ENCODE measurements around the gene KLHL2.

The KLHL2 gene

GRCh38 chr4:165369522-165369921, 162.2 kb downstream of the KLHL2 start:
- H3K27ac ChIP-seq (replicated peaks): no peak overlapping the region
- no peak for TF ChIP-seq POLR2AphosphoS5 (IDR thresholded peaks at IDR 0.05; ENCODE audit: low read depth)
- TF ChIP-seq GABPA (IDR thresholded peaks at IDR 0.05; ENCODE audit: low read depth): no peak
- TF ChIP-seq, protein P1, sequence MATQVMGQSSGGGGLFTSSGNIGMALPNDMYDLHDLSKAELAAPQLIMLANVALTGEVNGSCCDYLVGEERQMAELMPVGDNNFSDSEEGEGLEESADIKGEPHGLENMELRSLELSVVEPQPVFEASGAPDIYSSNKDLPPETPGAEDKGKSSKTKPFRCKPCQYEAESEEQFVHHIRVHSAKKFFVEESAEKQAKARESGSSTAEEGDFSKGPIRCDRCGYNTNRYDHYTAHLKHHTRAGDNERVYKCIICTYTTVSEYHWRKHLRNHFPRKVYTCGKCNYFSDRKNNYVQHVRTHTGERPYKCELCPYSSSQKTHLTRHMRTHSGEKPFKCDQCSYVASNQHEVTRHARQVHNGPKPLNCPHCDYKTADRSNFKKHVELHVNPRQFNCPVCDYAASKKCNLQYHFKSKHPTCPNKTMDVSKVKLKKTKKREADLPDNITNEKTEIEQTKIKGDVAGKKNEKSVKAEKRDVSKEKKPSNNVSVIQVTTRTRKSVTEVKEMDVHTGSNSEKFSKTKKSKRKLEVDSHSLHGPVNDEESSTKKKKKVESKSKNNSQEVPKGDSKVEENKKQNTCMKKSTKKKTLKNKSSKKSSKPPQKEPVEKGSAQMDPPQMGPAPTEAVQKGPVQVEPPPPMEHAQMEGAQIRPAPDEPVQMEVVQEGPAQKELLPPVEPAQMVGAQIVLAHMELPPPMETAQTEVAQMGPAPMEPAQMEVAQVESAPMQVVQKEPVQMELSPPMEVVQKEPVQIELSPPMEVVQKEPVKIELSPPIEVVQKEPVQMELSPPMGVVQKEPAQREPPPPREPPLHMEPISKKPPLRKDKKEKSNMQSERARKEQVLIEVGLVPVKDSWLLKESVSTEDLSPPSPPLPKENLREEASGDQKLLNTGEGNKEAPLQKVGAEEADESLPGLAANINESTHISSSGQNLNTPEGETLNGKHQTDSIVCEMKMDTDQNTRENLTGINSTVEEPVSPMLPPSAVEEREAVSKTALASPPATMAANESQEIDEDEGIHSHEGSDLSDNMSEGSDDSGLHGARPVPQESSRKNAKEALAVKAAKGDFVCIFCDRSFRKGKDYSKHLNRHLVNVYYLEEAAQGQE (IDR thresholded peaks at IDR 0.05; ENCODE audit: insufficient replicate concordance, low read depth): peak; percentile 30
- TF ChIP-seq CTCF (IDR thresholded peaks at IDR 0.05; ENCODE audit: insufficient read depth, low read length): no peak
- no peak for DNase-seq (ENCODE audit: low read depth in 1 of 2, low spot score in 1 of 2)

DNA sequence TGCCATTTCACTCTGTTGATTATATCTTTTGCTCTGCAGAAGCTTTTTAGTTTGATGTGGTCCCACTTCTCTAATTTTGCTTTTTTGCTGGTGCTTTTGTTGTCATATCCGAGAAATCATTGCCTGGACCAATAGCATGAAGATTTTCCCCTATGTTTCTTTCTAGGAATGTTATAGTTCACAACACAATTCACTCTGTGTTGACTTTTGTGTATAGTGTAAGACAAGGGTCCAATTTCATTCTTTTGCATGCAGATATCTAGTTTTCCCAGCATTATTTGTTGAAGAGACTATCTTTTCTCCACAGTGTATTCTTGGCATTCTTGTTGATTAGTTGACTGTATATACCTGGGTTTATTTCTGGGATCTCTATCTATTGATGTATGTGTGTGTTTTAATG, 163.2 kb downstream of the KLHL2 start:
- no peak overlapping the region for H3K27ac ChIP-seq (replicated peaks)
- H3K4me3 ChIP-seq (replicated peaks; ENCODE audit: insufficient read depth, low read length): no peak overlapping the region
- TF ChIP-seq SPI1 (IDR thresholded peaks at IDR 0.05; ENCODE audit: borderline replicate concordance, low read depth) (no peak), CTCF (IDR thresholded peaks at IDR 0.05; ENCODE audit: insufficient read depth, low read length) (no peak), POLR2AphosphoS5 (IDR thresholded peaks at IDR 0.05; ENCODE audit: low read depth) (no peak), GABPA (IDR thresholded peaks at IDR 0.05; ENCODE audit: low read depth) (no peak)
- TF ChIP-seq, protein P1 (IDR thresholded peaks at IDR 0.05; ENCODE audit: insufficient replicate concordance, low read depth): no peak
- no peaks in the 10 kb centered on the region for H3K27me3 ChIP-seq (ENCODE audit: insufficient read depth, poor library complexity, severe bottlenecking)
- no peak for DNase-seq (ENCODE audit: low read depth in 1 of 2, low spot score in 1 of 2)

More at GRCh38 chr4:165369522-165369921, 162.2 kb downstream of the KLHL2 start:
- no peaks in the 10 kb centered on the region for H3K27me3 ChIP-seq (ENCODE audit: insufficient read depth, poor library complexity, severe bottlenecking)
- no peak overlapping the region for H3K4me3 ChIP-seq (replicated peaks; ENCODE audit: insufficient read depth, low read length)

Measured in HL-60 (cell line).